WTC11 (cell line): ENCODE results near the gene TTC28. TPM values are rescaled to one million over a fixed set of nuclear protein-coding genes. Genes with fewer than 3 reads are reported as not detected.

ENCODE experiments used
- ATAC-seq: fragments of 200-7000 bp; cut with Tn5 transposase; 2 replicates; pipeline ENCODE4 v1.10.0; 2021; ENCODE audit warnings: mild to moderate bottlenecking, moderate library complexity
- CTCF ChIA-PET: fragments of 300-600 bp; sonication (Branson Sonifier 250); formaldehyde crosslinking; loops from one replicate; lab custom pipeline; 2021; ENCODE audit warnings: antibody characterized with exemption; lab: Charles Lee
- POLR2A ChIA-PET: fragments of 350-600 bp; sonication (Branson Sonifier 250); formaldehyde crosslinking; loops from one replicate; lab custom pipeline; 2021; ENCODE audit warnings: antibody characterized with exemption; lab: Charles Lee
- DNase-seq: peaks from one replicate; pipeline ENCODE4 v3.0.0; 2021; ENCODE audit warnings: low spot score
- H3K27ac Mint-ChIP-seq: 2 replicates; pipeline ENCODE4 v1.8.0; 2021; ENCODE audit warnings: mixed read lengths
- H3K27me3 Mint-ChIP-seq: 2 replicates; pipeline ENCODE4 v1.8.0; 2021; ENCODE audit warnings: low read depth, mild to moderate bottlenecking, moderate library complexity, mixed read lengths
- H3K36me3 Mint-ChIP-seq: 2 replicates; pipeline ENCODE4 v1.8.0; 2021; ENCODE audit warnings: mixed read lengths
- H3K4me1 Mint-ChIP-seq: 2 replicates; pipeline ENCODE4 v1.8.0; 2022; ENCODE audit warnings: mixed read lengths
- H3K4me3 Mint-ChIP-seq: 2 replicates; pipeline ENCODE4 v1.8.0; 2021; ENCODE audit warnings: mild to moderate bottlenecking, moderate library complexity, mixed read lengths
- H3K9me3 Mint-ChIP-seq: 2 replicates; pipeline ENCODE4 v1.8.0; 2021; ENCODE audit warnings: mixed read lengths
- ATF3 ChIP-seq: sonication (generic); formaldehyde crosslinking; conservative IDR thresholded peaks from 2 replicates; pipeline ENCODE4 v1.8.1; 2022; ENCODE audit warnings: mild to moderate bottlenecking, missing genetic modification reagents
- CREM ChIP-seq: sonication (generic); formaldehyde crosslinking; IDR thresholded peaks from 2 replicates; pipeline ENCODE4 v1.8.1; 2022; ENCODE audit warnings: mild to moderate bottlenecking, missing genetic modification reagents, moderate library complexity
- E2F1 ChIP-seq: sonication (generic); formaldehyde crosslinking; IDR thresholded peaks from 2 replicates; pipeline ENCODE4 v1.8.0; 2022; ENCODE audit warnings: mild to moderate bottlenecking, missing genetic modification reagents
- E2F4 ChIP-seq: sonication (generic); formaldehyde crosslinking; IDR thresholded peaks from 2 replicates; pipeline ENCODE4 v1.8.1; 2022; ENCODE audit warnings: low read depth, mild to moderate bottlenecking, moderate library complexity, missing genetic modification reagents, borderline replicate concordance
- EMX1 ChIP-seq: fragments of 250-450 bp; sonication (Bioruptor Pico); IDR thresholded peaks from 2 replicates; pipeline ENCODE4 v1.8.0; 2021; ENCODE audit warnings: mild to moderate bottlenecking
- FOXP1 ChIP-seq: sonication (generic); formaldehyde crosslinking; IDR thresholded peaks from 2 replicates; pipeline ENCODE4 v1.8.0; 2022; ENCODE audit warnings: missing genetic modification reagents, mild to moderate bottlenecking, moderate library complexity, borderline replicate concordance
- GABPB1 ChIP-seq: sonication (generic); formaldehyde crosslinking; IDR thresholded peaks from 2 replicates; pipeline ENCODE4 v1.8.1; 2023; ENCODE audit warnings: mild to moderate bottlenecking, missing genetic modification reagents
- GRHL2 ChIP-seq: fragments of 250-450 bp; sonication (Bioruptor Pico); IDR thresholded peaks from 2 replicates; pipeline ENCODE4 v1.8.0; 2022; ENCODE audit warnings: mild to moderate bottlenecking, moderate library complexity; ENCODE audit not compliant: insufficient replicate concordance, severe bottlenecking
- HMGXB4 ChIP-seq: sonication (generic); formaldehyde crosslinking; IDR thresholded peaks from 2 replicates; pipeline ENCODE4 v1.8.1; 2023; ENCODE audit warnings: mild to moderate bottlenecking, moderate library complexity, missing genetic modification reagents
- IRF1 ChIP-seq: sonication (generic); formaldehyde crosslinking; IDR thresholded peaks from 2 replicates; pipeline ENCODE4 v1.8.0; 2023; ENCODE audit warnings: missing genetic modification reagents
- KAT7 ChIP-seq: sonication (generic); formaldehyde crosslinking; IDR thresholded peaks from 2 replicates; pipeline ENCODE4 v1.8.1; 2023; ENCODE audit warnings: missing genetic modification reagents, mild to moderate bottlenecking, borderline replicate concordance
- MLX ChIP-seq: sonication (generic); formaldehyde crosslinking; IDR thresholded peaks from 2 replicates; pipeline ENCODE4 v1.8.1; 2023; ENCODE audit warnings: mild to moderate bottlenecking, missing genetic modification reagents, moderate library complexity
- NR2C2 ChIP-seq: sonication (generic); formaldehyde crosslinking; IDR thresholded peaks from 2 replicates; pipeline ENCODE4 v1.8.0; 2022; ENCODE audit warnings: mild to moderate bottlenecking, missing genetic modification reagents
- NR3C1 ChIP-seq: sonication (generic); formaldehyde crosslinking; conservative IDR thresholded peaks from 2 replicates; pipeline ENCODE4 v1.8.1; 2023; ENCODE audit warnings: low read depth, mild to moderate bottlenecking, missing genetic modification reagents
- PRDM15 ChIP-seq: sonication (generic); formaldehyde crosslinking; IDR thresholded peaks from 2 replicates; pipeline ENCODE4 v1.8.0; 2022; ENCODE audit warnings: missing genetic modification reagents
- ZNF121 ChIP-seq: sonication (generic); formaldehyde crosslinking; IDR thresholded peaks from 2 replicates; pipeline ENCODE4 v1.8.0; 2023; ENCODE audit warnings: missing genetic modification reagents
- ZNF317 ChIP-seq: sonication (generic); formaldehyde crosslinking; IDR thresholded peaks from 2 replicates; pipeline ENCODE4 v1.8.1; 2023; ENCODE audit warnings: low read depth, mild to moderate bottlenecking, moderate library complexity, missing genetic modification reagents, borderline replicate concordance
- ZNF512 ChIP-seq: sonication (generic); formaldehyde crosslinking; IDR thresholded peaks from 2 replicates; pipeline ENCODE4 v1.8.1; 2022; ENCODE audit warnings: missing genetic modification reagents, borderline replicate concordance
- ZNF532 ChIP-seq: fragments of 250-450 bp; sonication (Bioruptor Pico); IDR thresholded peaks from 2 replicates; pipeline ENCODE4 v1.9.0; 2021; ENCODE audit warnings: mild to moderate bottlenecking, borderline replicate concordance
- total RNA-seq: library from RNA; stranded (reverse); gene quantifications from 3 replicates; pipeline ENCODE4 v1.2.3, GENCODE V29; 2021

The TTC28 gene
- total RNA-seq, 1 experiment from 2014 or later = 13.0 TPM

GRCh38 chr22:28710107-28710506 is 30.5 kb upstream of the TTC28 start:
- Mint-ChIP-seq H3K9me3 (peaks cover 4% of the 10 kb centered on the region; the same call in 1 of the 2 replicates), H3K4me1 (no peaks in the 10 kb centered on the region), H3K27ac (no peak overlapping the region), H3K36me3 (peaks cover 73% of the 10 kb centered on the region), H3K4me3 (no peak overlapping the region), H3K27me3 (no peaks in the 10 kb centered on the region)
- TF ChIP-seq MLX (CRISPR knock-in tag) (no peak), ZNF532 (no peak), EMX1 (CRISPR knock-in tag) (no peak), KAT7 (CRISPR knock-in tag) (no peak), GABPB1 (CRISPR knock-in tag) (no peak), ZNF121 (CRISPR knock-in tag) (no peak), FOXP1 (CRISPR knock-in tag) (no peak), CREM (no peak)
- ChIA-PET POLR2A (no interaction called here), CTCF (no interaction called here)
- no peak for ATAC-seq
- no peak for DNase-seq

GRCh38 chr22:28706845-28707244 is 27.2 kb upstream of the TTC28 start:
- peaks cover 63% of the 10 kb centered on the region for H3K36me3 Mint-ChIP-seq
- no peaks in the 10 kb centered on the region for H3K9me3 Mint-ChIP-seq
- ATAC-seq (no peak), DNase-seq (no peak)
- CTCF ChIA-PET = no interaction called here
- no peaks in the 10 kb centered on the region for H3K27me3 Mint-ChIP-seq
- no peaks in the 10 kb centered on the region for H3K4me1 Mint-ChIP-seq
- no peak overlapping the region for H3K27ac Mint-ChIP-seq
- POLR2A ChIA-PET = no interaction called here
- no peak overlapping the region for H3K4me3 Mint-ChIP-seq
- TF ChIP-seq ZNF317 = no peak
- no peak for TF ChIP-seq EMX1 (CRISPR knock-in tag)
- TF ChIP-seq ATF3 (CRISPR knock-in tag) = no peak
- TF ChIP-seq ZNF512 (CRISPR knock-in tag) = no peak
- no peak for TF ChIP-seq E2F1 (CRISPR knock-in tag)
- TF ChIP-seq ZNF121 (CRISPR knock-in tag) = no peak
- TF ChIP-seq IRF1 = no peak
- TF ChIP-seq E2F4 = no peak
- TF ChIP-seq NR2C2 (CRISPR knock-in tag) = no peak
- no peak for TF ChIP-seq KAT7 (CRISPR knock-in tag)
- no peak for TF ChIP-seq GRHL2 (CRISPR knock-in tag)
- no peak for TF ChIP-seq HMGXB4 (CRISPR knock-in tag)
- no peak for TF ChIP-seq NR3C1 (CRISPR knock-in tag)
- no peak for TF ChIP-seq PRDM15 (CRISPR knock-in tag)
